ENCODE results near the gene MLKL.

Gene MLKL

DNA sequence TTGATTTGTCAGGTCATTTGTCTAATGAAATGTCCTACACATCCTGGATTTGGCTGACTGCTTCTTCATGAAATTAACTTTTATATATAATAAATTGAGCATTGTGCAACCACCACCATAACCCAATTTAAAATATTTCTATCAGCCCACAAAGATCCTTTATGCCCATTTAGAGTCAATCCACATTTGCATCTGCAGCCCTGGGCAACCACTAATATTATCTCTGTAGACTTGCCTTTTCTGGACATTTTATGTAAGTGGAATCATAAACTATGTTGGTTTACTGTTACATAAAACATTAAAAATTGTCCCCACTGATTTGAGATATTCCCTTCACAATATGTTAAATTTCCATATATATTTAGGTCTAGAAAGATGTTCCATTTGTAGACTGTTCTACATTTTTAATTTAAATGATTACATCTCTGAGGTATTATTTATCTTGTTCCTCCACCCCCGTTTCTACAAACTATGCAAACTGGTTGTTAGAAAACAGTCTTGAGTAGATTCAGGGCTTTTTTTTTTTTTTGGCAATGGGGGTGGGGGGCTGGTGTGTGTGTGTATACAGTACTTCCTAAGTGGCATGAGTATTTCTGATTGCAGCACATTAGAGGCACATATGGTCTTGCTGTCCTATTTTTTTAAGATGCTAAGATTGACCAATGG is 50.7 kb downstream of the MLKL start:
- TF ChIP-seq, protein P1, sequence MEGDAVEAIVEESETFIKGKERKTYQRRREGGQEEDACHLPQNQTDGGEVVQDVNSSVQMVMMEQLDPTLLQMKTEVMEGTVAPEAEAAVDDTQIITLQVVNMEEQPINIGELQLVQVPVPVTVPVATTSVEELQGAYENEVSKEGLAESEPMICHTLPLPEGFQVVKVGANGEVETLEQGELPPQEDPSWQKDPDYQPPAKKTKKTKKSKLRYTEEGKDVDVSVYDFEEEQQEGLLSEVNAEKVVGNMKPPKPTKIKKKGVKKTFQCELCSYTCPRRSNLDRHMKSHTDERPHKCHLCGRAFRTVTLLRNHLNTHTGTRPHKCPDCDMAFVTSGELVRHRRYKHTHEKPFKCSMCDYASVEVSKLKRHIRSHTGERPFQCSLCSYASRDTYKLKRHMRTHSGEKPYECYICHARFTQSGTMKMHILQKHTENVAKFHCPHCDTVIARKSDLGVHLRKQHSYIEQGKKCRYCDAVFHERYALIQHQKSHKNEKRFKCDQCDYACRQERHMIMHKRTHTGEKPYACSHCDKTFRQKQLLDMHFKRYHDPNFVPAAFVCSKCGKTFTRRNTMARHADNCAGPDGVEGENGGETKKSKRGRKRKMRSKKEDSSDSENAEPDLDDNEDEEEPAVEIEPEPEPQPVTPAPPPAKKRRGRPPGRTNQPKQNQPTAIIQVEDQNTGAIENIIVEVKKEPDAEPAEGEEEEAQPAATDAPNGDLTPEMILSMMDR (IDR thresholded peaks at IDR 0.05; ENCODE audit: low read depth, low read length) = no peak
- no peak for DNase-seq (ENCODE audit: low read depth in 2 of 2)
- H3K4me3 ChIP-seq (replicated peaks in 1 of 2; ENCODE audit: low read depth in 2 of 2, low read length in 2 of 2) = no peak overlapping the region

DNA sequence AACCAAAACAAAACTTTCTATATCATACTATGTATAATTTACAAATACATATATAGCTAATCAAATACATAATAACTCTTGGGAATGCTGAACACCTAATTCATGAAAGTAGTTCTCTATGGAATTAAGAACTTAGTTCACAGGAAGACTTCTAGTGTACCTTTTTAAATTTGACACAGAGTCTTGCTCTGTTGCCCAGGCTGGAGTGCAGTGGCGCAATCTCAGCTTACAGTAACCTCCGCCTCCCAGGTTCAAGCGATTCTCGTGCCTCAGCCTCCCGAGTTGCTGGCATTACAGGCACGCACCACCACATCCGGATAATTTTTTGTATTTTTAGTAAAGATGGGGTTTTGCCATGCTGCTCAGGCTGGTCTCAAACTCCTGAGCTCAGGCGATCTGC is 58.7 kb downstream of the MLKL start:
- DNase-seq (ENCODE audit: low read depth in 2 of 2) = no peak
- TF ChIP-seq, protein P1 (IDR thresholded peaks at IDR 0.05; ENCODE audit: low read depth, low read length) = no peak
- H3K4me3 ChIP-seq (replicated peaks in 1 of 2; ENCODE audit: low read depth in 2 of 2, low read length in 2 of 2) = no peak overlapping the region

DNA sequence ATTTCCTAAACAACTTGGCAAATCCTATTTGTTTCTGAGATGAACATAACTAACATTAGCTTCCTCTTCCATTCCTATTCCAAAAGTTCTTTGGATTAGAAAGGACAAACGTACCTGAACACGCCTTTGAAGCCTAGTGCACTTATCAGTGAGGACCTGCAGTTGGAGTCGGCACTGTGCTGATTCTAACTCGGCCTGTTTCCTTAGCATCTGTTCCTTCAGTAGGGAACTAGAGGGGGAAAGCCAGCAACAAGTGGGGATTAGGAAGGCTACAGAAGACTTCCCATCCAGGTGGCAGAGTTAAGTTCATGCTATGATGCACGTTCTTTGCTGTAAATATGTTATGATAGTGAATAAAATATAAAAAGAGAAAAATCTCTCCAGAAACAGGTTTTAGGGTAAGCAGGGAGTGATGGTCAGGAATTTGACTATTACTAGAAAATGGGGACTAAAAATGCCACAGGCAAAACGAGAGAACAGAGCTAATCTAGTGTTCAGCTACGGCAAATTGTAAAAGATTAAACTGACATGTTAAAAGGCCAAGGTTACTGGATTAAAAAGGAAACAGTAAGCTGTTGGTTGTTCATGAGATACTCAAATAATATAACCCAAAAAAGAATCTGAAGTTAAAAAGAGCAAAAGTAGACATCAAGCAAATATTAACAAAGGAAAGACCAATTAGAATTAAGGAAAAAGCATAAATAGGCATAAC is 62.8 kb downstream of the MLKL start:
- H3K4me3 ChIP-seq (replicated peaks in 1 of 2; ENCODE audit: low read depth in 2 of 2, low read length in 2 of 2) = no peak overlapping the region
- no peak for DNase-seq (ENCODE audit: low read depth in 2 of 2)
- TF ChIP-seq, protein P1 (IDR thresholded peaks at IDR 0.05; ENCODE audit: low read depth, low read length) = no peak

DNA sequence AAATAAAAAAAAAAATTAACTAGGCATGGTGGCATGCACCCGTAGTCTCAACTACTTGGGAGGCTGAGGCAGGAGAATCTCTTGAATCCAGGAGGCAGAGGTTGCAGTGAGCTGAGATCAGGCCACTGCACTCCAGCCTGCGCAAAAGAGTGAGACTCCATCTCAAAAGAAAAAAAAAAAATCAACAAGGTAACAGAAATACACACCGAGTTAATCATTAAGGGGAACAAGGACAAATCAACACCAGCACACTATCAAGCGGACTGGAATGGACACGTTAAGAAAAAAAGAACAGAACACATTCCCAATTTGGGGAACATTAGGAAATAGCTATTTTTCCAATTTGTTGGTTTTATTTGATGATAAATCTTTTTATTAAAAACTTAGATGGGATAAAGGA is 65.4 kb downstream of the MLKL start:
- no peak for DNase-seq (ENCODE audit: low read depth in 2 of 2)
- TF ChIP-seq, protein P1 (IDR thresholded peaks at IDR 0.05; ENCODE audit: low read depth, low read length) = no peak
- no peak overlapping the region for H3K4me3 ChIP-seq (replicated peaks in 1 of 2; ENCODE audit: low read depth in 2 of 2, low read length in 2 of 2)

DNA sequence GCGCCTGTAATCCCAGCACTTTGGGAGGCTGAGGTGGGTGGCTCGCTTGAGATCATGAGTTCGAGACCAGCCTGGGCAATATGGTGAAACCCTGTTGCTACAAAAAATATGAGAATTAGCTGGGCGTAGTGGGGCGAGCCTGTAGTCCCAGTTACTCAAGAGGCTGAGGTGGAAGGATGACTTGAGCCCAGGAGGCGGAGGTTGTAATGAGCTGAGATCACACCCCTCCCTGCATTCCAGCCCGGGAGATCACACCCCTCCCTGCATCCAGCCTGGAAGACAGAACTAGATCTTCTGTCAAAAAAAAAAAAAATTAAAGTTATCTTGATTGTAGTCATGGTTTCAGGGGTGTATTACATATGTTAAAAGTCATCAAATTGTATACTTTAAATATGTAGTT is 67.0 kb downstream of the MLKL start:
- no peak overlapping the region for H3K4me3 ChIP-seq (replicated peaks in 1 of 2; ENCODE audit: low read depth in 2 of 2, low read length in 2 of 2)
- TF ChIP-seq, protein P1 (IDR thresholded peaks at IDR 0.05; ENCODE audit: low read depth, low read length) = no peak
- DNase-seq (ENCODE audit: low read depth in 2 of 2) = no peak

DNA sequence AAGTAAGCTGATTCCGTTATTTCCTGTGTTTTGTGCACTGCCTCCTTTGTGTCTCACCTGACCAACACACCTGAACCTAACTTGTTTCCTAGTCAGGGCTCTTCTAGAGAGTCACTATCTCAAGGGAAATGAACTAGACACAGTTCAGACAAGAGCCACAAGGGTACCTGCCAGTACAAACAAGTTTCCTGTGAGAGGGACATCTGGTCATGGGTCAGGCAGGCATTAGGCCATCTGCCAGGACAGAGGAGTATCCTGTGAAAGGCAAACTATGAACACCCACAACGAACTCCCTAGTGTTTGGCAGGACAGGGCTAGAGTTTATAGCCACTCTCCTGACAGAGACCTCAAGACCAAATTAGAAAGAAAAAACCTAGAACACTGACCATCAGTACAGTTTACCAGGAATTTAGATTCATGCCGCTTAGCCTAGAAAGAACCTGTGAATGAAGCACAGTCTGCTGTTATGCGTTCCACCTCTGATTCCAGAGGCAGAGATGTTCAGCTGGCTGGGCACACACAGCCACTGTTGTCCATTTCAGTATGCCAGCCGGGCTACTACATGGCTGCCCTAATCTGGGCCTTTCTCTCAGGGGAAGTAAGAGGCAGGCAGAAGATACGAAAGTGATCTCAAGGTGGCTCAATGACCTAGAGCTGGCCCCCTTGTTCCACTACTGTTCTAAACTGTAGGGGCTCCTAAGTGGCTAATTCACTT is 73.0 kb downstream of the MLKL start:
- H3K4me3 ChIP-seq (replicated peaks in 1 of 2; ENCODE audit: low read depth in 2 of 2, low read length in 2 of 2) = no peak overlapping the region
- peak in 1 of 2 donors; percentile 54 for DNase-seq (ENCODE audit: low read depth in 2 of 2)
- TF ChIP-seq, protein P1 (IDR thresholded peaks at IDR 0.05; ENCODE audit: low read depth, low read length) = no peak
